HG03039 (cell line): ENCODE results near the gene STRN3.

Source experiments
- ATAC-seq: cut with Tn5 transposase; IDR thresholded peaks from one replicate; pipeline ENCODE4 v1.9.1; 2021; ENCODE audit warnings: mild to moderate bottlenecking, moderate library complexity; ENCODE audit not compliant: unreplicated experiment

STRN3 gene

DNA sequence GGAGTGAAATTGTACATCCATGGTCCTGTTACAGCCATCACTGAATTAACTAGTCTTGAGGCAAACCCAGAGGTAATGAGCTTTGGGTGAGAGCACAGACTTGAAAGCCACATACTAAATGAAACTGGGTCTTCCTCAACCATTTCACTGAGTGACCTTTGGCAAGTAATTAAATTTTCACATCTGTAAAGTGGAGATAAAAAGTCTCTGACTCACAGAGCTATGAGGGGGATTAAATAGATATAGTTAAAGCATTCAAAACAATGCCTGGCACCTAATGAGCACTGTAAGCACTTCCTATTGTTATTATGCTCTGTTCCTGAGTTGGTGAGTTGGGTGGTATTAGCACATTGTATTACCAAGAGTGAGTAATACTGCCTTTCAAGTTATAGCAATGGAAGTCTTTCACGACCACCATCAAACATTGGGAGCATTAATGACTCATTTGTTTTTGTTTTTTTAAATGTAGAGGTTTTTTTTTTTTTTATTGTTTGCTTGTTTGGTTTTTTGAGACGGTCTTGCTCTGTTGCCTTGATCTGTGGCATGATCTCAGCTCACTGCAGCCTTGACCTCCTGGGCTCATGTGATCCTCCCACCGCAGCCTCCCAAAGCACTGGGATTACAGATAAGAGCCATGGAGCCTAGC lies 12.5 kb upstream of the STRN3 start:
- ATAC-seq, result no peak

DNA sequence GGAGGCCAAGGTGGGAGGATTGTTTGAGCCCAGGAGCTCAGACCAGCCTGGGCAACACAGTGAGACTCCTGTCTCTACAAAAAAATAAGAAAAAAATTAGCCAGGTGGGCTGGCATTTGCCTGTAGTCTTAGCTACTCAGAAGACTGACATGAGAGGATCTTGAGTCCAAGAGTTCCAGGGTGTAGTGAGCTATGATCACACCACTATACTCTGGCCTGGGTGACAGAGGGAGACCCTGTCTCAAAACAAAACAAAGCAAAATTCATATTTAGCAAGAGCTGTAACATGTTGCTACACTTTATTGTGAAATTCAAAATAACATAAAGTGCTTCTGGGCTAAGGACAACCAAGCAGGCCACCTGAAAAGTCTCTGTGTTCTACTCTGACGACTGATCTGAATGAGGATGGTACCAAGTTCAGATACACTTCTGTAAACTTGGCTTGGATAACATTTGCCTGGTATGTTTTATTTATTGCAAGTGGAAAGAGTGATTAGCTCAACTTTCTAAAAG lies 11.6 kb upstream of the STRN3 start:
- no peak for ATAC-seq

DNA sequence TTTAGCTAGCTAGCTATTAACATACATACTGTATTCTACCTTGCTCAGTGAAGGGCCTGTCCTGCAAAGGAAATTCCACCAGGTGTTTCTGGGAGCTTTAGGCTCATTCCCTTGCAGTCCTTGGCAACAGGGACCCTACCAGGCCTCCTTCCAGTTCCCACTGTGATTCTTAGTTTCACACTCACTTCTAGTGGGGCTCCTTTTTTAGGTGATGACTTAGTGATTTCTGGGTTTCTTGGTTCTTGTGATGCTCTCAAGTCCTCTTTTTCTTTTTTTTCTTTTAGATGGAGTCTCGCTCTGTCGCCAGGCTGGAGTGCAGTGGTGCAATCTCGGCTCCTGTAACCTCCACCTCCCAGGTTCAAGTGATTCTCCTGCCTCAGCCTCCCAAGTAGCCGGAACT lies 10.4 kb upstream of the STRN3 start:
- no peak for ATAC-seq

DNA sequence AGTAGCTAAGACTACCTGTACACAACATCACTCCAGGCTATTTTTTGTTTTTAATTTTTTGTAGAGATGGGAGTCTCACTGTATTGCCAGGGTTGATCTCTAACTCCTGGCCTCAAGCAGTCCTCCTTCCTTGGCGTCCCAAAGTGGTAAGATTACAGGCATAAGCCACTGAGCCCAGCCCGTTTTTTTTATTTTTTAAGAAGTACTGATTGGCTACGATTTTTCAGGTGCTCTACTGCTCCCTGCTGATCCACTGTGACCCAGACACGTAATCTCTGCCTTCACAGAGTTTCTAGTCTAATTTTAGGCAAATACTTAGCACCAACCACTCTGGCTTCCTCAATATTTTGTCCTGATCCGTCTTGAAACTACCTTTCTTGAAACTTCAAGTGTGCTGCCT lies 4.3 kb upstream of the STRN3 start:
- no peak for ATAC-seq

DNA sequence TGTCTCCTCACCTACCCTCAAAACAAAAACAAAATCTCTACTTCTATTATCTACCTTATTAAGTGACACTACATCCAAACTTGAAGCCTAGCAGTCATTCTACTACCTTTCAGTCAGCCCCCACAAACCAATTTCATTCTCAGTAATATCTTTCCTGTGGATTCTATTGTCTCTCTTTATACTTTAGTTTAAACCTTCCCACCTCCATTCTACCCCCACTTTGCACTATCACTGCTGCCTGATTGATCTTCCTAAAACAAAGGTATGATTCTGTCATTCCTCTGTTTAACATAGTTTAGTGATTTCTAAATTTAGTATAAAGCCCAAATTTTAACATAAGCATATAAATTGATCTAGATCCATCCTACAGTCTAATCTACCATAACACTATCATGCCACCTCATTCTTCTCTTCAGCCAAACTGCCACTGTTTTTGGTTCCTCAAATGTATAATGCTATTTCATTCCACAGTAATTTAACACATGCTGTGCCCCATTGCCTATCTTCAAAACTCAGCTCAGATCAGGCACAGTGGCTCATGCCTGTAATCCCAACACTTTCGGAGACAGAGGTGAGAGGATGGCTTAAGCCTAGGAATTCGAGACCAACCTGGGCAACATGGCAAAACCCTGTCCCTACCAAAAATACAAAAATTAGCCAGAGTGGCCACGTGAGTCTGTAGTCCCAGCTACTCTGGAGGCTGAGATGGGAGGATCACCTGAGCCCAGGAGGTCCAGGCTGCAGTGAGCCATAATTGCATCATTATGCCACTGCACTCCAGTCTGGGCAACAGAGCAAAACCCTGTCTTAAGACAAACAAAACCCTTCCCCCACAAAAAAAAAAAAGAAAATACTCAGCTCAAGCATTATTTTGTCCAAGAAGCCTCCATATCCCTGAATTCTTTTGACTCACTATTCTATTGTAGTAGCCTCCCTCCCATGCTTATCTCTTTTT lies 3.1 kb upstream of the STRN3 start:
- no peak for ATAC-seq

DNA sequence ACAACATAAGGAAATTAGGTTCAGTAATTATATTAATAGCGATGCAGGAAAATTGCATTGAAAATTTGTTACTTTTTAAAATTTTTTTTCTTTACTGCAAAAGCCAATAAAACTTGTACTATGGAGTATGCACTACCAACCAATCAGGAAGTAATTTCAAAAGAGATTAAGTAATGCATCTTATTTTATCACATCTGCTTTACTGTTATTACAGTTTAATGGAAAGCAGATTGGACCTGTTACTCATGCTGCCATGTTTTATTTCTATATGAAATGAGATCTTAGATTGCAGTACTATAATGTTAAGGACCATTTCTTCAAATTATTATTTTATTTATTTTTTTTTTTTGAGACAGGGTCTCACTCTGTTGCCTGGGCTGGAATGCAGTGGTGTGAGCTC lies 1.7 kb upstream of the STRN3 start:
- ATAC-seq, result no peak

DNA sequence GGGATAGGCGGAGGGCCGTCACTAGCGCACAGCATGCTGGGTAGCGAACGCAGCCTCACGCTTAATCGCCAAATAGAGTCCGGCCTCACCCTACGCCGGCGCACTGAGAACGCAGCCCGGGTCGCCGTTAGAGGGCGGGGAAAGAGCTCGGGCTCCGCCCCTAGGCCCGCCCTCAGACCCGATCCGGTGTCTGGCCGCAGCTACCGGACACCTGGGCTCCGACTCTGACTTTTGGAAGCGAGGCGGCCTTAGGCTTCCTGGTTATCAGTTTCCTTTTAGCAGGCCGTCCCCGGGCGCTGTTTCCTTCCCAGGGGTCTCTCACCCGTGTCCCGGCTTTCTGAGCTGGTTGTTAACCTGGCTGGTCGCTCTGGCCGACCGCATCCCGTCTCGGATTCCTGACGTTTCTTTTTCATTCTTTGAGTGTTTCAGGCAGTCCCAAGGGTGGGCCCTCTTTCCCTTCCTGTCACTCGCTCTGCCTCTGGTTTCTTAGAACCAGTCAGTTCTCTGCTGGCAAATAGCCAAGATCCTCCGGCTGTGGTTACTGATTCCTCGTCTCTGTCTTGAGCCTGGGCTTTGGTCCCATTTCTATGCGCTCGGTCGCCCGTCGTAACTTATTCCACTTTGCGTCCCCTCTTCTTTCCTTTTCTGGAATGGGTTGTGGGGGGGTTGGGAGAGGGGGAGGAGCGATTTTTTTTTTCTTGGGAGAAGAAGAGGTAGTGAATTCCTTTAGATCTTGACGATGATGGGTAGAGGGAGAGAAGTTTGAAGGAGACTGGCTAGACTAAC lies 464 bp upstream of the STRN3 start:
- ATAC-seq, result peak; percentile 92

DNA sequence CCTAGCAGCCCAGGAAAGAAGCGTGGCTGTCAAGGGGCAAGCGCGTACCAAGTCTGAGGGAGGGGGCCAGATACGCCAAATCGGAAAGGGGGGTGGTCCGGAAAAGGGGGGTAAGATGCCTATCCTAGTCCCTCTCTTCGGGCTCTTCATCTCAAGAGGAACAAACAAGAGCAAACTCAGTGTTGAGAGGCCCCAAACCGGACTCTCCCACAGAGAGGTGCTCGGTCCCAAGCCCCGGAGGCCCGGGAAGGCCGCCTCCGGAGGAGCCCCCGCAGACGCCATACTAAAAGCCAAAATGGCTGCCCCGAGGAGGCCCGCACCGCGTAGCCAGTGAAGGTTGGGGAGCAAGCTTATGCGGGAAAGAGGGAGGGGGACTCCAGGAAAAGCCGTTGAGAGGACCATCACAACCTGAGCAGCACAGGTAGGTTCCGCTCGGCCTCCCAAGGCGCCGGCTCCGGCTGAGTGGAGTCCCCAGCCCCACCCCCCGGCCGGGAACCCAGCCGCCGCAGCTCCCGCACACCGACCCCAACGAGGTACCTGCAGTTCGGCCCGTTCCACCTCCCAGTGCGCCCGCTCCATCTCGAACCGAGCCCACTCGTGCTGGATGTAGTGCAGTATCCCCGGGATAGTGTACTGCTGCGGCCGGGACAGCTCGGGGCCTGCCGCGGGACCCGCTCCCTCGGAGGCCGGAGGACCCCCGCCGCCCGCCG lies 657 bp downstream of the STRN3 start, which contains the start of gene AP4S1:
Gene AP4S1 (plus strand): TSS at position 283 of the 710 bp plus-strand sequence. CDS start 40,548 bp downstream, outside the sequence.
- peak; percentile 11 for ATAC-seq

DNA sequence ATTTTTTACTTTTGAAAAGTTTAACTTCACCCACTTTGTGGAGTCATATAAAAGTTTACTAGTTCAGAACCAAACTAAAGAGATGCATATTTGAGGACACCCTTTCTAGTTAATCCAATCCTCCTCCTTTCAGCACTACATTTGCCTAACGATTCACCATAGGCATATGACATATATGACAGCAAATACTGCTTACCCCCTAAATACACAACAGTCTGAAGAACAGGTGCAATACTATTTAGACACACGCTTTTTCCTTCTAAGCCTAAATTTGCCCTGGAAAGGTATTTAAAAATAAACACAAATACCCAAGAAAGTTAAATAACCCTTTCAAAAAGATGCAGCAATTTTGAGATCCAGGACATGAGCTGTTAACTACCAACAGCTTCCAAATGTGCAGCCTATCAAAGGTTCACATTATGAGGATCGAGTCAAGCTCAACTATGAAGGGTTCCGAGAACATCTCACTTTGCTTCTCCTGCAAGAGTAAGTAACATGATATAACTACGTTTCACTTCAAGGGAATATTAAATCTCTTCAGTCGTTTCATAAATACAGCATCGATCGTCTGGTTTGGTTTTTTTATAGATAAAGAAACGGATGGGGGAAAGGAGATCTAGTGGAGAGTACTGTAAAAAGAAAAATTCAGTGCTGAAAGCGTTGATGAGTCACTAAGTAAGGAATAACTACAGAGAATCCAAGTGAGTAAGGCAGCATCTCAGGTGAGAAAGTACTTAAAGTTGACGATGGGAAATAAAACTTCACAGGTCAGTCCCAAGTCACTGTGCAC lies 1.4 kb downstream of the STRN3 start:
- ATAC-seq, result no peak

DNA sequence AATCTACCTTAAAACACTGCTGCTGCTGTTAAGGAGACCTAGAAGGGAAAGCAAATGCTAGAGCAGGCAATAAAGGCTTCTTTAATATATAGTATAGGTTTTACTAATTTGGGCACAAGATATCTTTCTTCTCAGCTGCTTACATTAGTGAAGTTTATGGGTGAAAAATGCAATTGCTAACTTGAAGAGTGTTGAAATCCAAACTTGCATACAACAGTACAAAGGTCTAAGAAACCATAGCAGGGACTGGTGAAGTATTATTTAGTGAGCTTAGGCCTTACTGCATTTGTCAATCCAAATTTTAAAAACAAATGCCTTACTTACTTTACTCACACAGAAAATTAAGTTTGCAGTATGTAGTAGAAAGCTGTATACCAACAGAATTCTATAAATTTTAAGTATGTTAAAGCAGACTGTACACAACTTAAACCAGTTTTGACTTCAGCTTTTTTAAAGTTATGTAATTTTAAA lies 2.1 kb downstream of the STRN3 start:
- no peak for ATAC-seq

DNA sequence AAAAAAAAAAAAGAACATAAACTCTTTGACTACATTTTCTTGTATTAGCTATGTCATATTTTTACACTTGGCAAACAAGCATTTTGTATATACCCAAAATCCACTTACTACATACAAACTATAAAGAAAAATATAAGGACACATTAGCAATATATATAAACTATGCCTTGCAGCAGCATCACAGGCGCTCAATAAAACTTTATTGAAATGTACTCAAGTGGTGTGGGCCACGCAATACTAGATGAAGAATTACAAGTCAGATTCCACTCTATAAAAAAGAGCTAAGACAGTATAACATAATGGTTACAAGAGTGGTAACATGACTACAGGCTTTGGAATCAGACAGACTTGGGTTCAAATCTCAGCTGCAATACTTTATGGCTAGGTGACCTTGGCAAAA lies 3.8 kb downstream of the STRN3 start:
- ATAC-seq, result no peak

DNA sequence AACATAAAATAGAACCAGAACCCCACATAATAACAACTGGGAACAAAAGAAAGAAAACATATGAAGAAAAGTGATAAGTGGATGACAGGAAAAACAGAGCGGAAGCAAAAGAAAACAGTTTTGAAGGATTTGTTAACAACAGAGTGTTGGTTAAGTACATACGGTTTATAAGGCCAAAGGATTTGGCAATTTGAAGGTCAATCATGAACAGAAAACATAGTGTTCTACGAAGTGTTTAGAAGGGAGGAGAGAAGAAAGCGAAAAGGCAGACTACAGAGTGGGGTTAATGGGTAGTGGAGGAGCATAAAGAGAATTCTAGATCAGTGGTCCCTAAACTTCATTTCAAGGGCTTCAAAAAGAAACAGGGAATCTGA lies 4.6 kb downstream of the STRN3 start:
- no peak for ATAC-seq

DNA sequence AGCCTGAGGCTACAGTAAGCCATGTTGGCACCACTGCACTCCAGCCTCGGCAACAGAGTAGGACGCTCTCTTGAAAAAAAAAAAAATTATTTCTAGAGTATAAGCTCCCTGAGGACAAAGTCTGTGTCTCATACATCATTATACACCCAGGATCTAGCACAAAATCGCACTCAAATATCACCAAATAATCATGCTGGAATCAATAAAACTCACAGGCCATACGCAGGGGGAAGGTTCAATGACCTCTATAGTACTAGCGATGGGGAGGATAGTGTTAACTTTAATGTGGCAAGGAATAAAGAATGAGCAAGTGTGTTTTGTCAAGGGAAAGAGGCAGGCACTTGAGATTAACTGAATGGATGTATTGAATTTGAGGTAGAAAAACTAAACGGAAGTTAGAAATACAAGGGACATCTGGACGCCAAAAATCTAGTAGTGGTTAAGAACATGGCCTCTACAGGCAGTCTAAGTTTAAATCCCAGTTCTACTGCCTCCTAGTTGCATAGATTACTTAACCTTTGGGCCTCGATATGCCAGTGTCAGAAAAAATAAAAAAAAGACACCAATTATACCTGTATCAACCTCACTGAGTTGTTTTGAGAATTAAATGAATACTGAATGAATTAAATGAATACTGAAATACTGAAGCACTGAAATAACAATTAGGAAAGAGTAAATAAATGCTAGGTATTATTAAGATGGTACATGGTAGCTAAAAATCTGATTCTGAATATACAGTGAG lies 5.2 kb downstream of the STRN3 start:
- no peak for ATAC-seq

DNA sequence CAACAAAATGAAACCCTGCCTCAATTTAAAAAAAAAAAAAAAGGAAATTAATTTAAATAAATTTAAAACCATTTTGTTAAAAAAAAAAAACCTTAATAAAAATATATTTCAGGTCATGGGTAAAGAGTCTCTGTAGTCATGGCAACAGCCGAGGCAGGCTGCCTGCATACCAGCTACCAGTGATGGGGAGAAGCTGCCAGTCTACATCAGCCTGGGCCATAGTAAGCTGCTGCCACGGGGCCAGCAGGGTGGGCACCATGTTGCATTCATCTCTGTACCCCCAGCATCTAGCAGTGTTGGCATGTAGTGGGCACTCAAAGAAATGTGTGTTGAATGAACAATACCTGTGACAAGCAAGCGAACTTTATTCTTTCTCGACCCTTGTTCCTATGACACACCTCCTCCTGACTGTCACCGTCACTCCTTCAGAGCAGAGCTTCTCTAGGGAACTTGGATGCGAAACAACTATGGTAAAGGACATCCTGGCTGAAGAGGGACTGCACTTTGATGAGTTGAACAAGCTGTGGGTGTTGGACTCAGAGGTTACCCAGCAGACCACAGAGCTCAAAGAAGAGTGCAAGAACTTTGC lies 8.0 kb downstream of the STRN3 start:
- ATAC-seq, result no peak

DNA sequence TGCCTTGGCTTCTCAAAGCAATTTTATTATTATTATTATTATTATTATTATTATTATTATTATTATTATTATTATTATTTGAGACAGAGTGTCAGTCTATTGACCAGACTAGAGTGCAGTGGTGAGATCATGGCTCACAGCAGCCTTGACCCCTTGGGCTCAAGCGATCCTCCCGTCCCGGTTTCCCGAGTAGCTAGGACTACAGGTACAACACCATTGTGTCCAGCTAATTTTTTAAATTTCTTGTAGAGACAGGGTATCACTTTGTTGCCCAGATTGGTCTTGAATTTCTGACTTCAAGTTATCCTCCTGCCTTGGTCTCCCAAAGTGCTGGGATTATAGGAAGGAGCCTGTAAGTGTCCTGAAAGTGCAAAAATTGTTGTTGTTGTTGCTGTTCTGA lies 12.3 kb downstream of the STRN3 start:
- ATAC-seq, result no peak

DNA sequence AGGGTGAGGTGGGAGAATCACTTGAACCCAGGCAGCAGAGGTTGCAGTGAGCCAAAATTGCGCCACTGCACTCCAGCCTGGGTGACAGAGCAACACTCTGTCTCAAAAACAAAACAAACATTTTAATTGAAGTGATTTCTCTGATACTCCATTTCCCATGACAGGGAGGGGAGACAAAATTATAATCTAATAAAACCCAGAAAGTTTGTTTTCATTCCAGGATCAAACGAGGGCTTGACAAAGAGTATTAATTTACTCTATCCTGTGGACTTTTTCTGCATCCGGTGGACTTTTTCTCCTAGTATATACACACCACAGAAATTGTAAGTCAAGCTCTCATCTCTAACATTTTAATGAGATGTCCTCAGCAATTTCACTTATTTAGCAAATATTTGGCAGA lies 15.2 kb downstream of the STRN3 start:
- no peak for ATAC-seq

DNA sequence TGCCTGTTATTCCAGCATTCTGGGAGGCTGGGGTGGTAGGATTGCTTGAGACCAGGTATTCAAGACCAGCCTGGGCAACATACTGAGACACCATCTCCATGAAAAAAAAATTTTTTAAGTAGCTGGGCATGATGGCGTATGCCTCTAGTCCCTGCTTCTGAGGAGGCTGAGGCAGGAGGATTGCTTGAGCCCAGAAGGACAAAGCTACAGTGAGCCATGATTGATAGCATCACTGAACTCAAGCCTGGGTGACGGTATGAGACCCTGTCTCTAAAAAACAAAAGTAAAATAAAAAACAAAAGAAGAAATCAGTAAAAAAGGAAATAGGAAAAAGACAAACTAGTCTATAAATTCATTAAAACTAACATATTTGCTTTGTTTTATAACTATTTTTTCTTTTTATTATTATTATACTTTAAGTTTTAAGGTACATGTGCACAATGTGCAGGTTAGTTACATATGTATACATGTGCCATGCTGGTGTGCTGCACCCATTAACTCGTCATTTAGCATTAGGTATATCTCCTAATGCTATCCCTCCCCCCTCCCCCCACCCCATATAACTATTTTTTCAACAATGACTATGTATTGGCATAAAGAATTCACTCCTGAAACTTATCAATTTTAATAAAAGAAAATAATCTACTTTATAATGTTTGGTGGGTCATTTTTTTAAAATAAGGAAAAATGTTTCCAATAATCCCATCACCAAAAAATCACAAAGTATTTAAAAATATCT lies 16.2 kb downstream of the STRN3 start:
- no peak for ATAC-seq

DNA sequence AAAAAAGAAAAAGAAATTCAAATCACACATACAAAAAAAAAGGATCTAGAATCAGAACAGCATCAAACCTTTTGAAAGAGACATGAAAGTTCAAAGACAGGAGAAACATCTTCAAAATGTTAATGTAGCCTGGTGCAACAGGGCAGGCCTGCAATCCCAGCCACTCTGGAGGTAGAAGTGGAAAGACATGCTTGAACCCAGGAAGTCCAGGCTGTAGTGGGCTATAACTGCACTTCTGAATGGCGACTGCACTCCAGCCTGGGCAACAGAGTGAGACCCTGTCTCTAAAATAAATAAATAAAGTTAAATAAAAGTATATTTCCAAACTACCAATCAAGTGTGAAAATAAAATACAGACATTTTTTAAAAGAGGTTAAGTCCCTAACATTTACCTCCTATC lies 19.5 kb downstream of the STRN3 start:
- ATAC-seq, result no peak
